Activated CD4-positive, CD25-positive, alpha-beta regulatory T cell (primary cell): ENCODE results near the gene MYOF.
"Not testable (repeated sequence)": the region's sequence is repeated elsewhere in the genome, so short reads cannot be mapped to it uniquely, and the experiment has no call there.

Source experiments
- DNase-seq, 4 experiments: peaks; one replicate each; lab custom pipeline; 2025; lab: John Stamatoyannopoulos, UW

MYOF gene

GRCh38 chr10:93485690-93486089 is 3.6 kb upstream of the MYOF start:
- no peak for DNase-seq

GRCh38 chr10:93481637-93482144 is 443 bp downstream of the MYOF start:
- no peak for DNase-seq

GRCh38 chr10:93478873-93479272 is 3.3 kb downstream of the MYOF start:
- DNase-seq: no peak

GRCh38 chr10:93476756-93477155 is 5.4 kb downstream of the MYOF start:
- no peak for DNase-seq

- no peak for DNase-seq
Observed at GRCh38 chr10:93475871-93476270, 6.3 kb downstream of the MYOF start.

GRCh38 chr10:93475227-93475626 is 6.9 kb downstream of the MYOF start:
- DNase-seq: no peak

GRCh38 chr10:93473804-93474472 is 8.2 kb downstream of the MYOF start:
- DNase-seq: no peak

- no peak for DNase-seq
Observed at GRCh38 chr10:93473161-93473560, 9.0 kb downstream of the MYOF start.

- DNase-seq: no peak
Observed at GRCh38 chr10:93471110-93471651, 11.0 kb downstream of the MYOF start.

GRCh38 chr10:93469454-93469853 is 12.7 kb downstream of the MYOF start:
- DNase-seq: no peak

- no peak for DNase-seq
Observed at GRCh38 chr10:93468461-93469213, 13.5 kb downstream of the MYOF start.

- DNase-seq: not testable (repeated sequence)
Observed at GRCh38 chr10:93467635-93468034, 14.5 kb downstream of the MYOF start.

GRCh38 chr10:93465806-93466675 is 16.1 kb downstream of the MYOF start:
- no peak for DNase-seq

GRCh38 chr10:93464776-93465388 is 17.3 kb downstream of the MYOF start:
- DNase-seq: no peak

- no peak for DNase-seq
Observed at GRCh38 chr10:93463723-93464476, 18.2 kb downstream of the MYOF start.

- DNase-seq: peak in 1 of 4 experiments; percentile 6
Observed at GRCh38 chr10:93462881-93463280, 19.3 kb downstream of the MYOF start.

- no peak for DNase-seq
Observed at GRCh38 chr10:93462371-93462770, 19.8 kb downstream of the MYOF start.

GRCh38 chr10:93461807-93462178 is 20.3 kb downstream of the MYOF start:
- DNase-seq: no peak

- no peak for DNase-seq
Observed at GRCh38 chr10:93461109-93461806, 20.9 kb downstream of the MYOF start.

GRCh38 chr10:93459466-93459865 is 22.7 kb downstream of the MYOF start:
- DNase-seq: no peak
